Activated T-cell treated with anti-CD3 and anti-CD28 coated beads, Interleukin-2, amount 50 U/mL, for 48 hours (primary cell): ENCODE measurements around the gene CUL7.
"Not testable (repeated sequence)": the region's sequence is repeated elsewhere in the genome, so short reads cannot be mapped to it uniquely, and the experiment has no call there.

ENCODE experiments used
- DNase-seq, 2 experiments: peaks; one replicate each; pipeline ENCODE4 v3.0.0-alpha.2; 2020

Gene CUL7

DNA sequence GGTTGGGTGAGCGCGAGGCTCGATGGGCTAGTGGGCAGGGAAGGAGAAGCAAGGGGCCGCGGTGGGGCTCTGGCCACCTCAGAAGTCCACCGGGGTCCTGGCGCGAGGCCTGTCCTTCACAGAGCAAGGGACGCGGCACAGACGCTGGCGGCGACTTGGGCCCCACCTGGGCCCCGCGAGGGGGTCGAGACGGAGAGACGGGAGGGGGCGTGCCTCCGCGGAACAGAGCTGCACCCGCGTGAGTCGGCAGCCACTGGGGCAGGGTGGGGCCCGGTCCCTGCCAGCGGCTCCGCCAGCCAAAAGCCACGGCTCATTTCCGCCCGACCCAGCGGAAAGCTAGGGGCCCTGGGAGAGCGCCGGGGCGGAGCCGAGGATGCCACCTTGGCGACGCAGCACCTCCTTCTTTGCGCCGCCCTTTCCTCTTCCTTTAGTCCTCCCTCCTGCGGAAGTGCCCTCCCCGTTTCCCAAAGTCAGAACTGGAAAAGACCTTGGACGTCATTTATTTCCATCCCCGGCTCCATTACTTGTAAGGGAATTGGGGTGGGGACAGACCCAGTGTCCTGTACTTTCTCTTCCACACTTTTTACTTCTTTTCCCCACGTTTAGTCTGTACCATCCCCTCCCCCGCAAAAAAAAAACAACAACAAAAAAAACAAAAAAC is at the start of gene CUL7:
TSS of gene CUL7 (minus strand) at position 307 of the 661 bp plus-strand sequence. CDS start 1,063 bp downstream, outside the sequence.
- DNase-seq: peak; percentile 91 to 94

DNA sequence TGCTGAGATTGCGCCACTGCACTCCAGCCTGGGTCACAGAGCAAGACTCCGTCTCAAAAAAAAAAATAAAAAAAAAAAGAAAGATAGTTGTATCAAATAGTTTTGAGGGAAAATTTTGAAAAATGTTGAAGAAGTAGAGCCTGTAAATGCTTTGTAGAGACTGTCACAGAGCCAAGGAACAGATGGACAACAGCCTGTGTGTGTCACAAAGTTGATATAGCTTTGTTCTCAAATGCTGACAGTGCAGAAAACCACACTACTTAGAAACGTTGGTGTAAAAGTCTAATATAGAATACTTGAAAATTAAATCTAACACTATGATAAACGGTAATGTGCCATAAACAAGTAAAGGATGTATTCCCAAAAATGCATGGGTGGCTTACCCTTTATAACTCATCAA is 47.8 kb upstream of the CUL7 start:
- no peak for DNase-seq

DNA sequence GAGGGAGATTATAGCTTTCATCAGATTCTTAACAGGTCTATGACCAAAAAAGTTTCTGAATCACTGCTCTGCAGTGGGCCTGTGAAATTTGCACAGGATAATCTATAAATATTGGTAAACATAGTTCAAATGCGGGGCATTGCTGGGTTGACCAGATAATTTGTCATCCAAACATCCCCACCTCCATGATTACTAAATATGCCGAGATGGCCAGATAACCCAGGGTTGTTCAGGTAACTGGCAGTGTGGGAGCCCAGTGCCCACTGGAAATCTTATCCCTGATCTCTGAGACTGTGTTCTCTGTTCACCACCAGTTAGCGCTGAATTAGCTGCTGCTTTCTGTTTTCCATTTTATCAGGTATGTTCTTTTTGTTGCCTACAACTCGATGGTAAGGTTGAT is 43.9 kb upstream of the CUL7 start:
- DNase-seq: no peak

DNA sequence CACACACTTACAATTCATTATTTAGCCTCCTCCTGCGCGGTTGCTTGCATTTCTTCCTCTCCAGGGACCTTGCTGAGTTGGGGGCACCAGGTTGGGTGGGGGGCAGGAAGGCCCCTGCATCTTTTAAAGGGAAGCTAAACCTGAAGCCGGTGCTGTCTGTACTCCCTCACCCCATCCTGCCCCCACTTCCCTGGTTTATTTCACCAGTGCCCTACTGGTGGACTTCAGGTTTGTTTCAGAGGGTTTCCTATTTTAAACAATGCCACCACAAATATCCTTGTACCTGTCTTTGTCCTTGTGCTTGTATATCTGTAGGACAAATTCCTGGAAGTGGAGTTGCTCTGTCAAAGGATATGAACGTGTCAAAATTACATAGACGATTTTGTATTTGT is 43.4 kb upstream of the CUL7 start:
- no peak for DNase-seq

DNA sequence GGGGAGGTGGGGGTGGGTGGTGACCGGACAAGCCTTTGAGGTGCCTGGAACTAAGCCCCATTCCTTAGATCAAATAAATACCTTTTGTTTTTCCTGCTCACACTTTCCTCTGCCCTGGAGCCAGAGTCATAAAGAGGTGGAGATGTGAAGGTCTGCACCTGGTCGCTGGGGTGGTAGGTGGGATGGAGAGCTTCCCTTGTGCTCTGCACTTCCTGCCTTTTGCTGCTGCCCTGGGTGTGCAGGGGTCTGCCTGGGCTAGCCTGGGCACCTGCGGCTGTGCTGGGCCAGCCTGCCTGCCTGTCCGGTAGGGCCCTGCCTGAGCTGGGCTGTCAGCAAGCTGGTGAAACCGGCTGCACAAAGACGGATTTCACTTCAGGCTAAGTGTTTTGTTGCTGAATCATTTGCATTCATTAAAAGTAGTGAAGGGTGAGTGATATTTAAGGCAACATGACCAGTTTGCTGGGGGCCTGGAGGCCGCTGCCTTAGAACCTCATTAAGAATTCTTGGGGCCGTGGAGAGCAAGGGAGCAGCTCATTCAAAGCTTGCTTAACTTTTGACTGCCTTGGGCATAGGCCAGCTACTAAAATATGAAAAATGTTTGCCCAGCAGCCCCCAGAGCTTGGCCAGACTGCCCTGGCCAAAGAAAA is 42.9 kb upstream of the CUL7 start:
- no peak for DNase-seq

DNA sequence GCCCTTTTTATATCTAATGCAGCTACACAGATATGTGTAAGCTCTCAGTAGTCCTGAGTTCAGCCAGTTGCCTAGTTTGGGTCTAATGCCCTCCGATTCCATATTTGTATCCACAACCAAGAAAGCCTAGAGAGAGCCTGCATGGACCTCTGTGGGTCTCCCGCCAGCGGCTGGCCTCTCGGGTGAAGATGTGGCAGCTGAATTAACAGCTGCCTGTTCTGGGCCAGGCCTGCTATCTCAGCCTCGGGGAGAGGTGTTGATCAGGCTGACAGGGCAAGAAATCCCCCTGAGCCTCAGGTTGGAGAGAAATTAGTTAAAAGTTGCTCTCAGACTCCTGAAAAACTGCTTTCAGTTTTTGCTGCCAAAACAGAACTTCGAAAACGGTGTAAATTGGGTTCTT is 42.3 kb upstream of the CUL7 start:
- no peak for DNase-seq

DNA sequence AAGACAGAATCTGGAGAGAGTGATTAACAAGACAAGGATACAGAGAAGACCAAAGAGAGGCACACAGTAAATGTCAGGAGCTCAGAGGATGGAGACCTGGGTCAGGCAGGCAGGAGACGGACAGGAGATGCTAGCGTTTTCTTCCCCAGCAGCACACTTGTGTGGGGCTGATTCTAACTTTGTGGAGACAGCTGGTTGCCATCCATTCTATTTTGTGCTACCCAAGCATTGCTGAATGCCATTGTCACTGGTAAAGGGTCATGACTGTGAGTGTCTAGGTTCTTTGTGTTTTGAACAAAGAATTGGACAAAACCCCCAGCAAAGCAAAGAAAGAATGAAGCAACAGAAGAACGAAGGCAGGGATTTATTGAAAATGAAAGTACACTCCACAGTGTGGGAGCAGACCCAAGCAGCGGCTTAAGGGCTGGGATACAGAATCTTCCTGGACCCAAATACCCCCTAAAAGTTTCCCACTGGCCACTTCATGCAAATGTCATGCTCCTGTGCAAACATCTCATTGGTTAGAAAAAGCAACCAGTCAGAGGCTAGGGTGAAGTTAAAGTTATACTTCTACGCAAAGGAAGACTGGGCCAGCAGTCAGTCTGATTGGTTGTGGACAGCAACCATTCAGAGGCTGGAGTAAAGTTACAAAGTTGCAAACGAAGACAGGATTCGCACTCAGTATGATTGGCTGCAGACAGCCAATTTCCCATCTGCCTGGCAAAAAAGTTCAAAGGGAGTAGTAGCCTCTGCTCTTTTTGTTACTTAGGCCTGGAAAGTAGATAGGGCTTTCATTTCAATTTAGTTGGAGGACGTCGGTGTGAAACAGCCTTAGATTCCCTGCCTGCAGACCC is 40.0 kb upstream of the CUL7 start:
- DNase-seq: no peak

DNA sequence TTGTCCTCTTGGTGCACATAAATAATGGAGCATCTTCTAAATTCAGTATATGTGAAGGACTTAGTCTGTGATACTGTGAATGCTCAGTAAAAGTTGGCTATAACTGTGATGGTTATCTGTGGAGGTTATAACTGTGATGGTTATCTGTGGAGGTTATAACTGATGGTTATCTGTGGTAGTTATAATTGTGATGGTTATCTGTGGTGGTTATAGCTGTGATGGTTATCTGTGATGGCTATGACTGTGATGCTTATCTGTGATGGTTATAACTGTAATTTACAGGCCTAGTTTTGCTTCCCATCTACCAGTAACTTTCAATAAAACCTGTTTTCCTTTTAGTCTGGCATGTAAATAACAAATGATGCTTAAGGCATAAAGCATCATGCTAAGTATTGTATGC is 39.0 kb upstream of the CUL7 start:
- DNase-seq: no peak

DNA sequence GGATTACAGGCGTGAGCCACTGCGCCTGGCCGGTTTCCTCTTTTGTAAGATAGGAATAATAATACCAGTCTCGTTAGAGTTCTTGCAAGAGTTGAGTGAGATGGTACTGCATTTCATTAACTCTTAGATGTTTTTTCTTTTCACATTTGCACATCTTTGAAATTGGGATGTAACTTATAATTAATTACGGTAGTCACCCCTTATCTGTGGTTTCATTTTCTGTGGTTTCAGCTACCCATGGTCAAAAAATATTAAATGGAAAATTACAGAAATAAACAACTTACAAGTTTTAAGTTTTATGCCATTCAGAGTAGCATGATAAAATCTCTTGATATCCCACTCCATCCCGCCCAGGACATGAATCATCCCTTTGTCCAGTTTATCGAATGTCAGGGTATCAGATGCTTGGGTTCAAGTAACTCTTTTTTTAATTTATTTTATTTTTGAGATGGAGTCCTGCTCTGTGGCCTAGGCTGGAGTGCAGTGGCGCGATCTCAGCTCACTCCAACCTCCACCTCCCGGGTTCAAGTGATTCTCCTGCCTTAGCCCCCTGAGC is 37.9 kb upstream of the CUL7 start:
- DNase-seq: no peak

DNA sequence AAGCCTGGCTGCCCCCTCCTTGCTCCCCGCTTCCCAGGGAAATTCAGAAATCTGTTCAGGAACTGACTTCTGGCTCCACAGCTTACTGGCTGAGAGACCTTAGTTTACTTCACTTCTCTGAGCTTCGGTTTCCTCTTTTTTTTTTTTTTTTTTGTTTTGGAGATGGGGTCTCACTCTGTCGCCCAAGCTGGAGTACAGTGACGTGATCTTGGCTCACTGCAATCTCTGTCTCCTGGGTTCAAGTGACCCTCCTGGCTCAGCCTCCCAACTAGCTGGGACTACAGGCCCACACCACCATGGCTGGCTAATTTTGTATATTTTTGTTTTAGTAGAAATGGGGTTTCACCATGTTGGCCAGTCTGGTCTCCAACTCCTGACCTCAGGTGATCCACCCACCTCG is 37.4 kb upstream of the CUL7 start:
- DNase-seq: no peak

DNA sequence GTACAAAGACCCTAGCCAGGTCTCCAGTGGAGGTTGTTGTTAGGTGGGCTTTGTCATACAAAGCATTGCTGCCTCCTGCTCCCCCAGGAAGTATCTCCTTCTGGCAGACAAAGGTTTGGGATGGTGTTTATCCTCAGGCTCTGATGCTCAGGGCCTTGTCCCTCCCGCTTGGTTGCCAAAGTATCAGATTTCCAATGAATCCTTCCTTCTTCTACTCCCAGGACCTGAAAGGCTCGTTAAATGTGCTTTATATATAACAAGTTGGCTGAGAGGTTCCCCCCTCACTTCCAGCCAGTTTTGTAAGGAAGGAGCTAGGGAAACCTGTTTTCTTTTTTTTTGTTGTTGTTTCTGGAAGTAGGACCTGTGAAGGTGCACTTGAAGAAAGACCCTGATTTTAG is 36.9 kb upstream of the CUL7 start:
- DNase-seq: no peak

DNA sequence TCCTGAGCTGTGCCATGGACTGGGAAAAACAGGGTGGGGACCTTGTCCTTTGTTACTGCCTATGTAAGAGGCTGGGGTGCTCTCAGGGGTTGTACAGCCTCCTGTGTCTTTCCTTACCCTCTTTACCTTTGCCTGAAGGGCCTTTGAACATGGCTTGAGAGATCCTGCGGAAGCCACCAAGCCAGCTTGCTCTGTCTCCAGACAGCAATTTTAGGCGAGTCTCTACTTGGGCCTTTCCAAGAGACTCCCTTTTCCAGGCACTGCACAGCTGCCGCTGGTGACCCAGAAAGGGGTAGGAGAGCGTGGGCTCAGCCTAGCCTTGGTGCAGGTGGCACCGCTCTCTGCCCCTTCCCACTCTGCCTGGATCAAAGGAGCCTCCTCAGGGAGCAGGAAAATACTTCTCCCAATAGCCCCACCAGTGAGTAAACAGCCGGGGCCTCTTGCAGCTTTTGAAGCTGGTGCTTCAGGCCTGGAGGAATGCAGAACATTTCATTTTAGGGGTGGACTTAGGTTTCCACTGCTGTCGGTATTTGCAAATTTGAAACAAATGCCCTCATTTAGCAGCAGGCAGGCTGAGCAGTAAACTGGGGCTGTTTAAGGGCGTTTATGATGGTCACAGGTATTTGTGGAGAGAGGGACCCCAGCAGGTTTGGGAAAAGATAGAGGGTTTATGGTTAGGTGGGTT is 36.4 kb upstream of the CUL7 start:
- DNase-seq: no peak

DNA sequence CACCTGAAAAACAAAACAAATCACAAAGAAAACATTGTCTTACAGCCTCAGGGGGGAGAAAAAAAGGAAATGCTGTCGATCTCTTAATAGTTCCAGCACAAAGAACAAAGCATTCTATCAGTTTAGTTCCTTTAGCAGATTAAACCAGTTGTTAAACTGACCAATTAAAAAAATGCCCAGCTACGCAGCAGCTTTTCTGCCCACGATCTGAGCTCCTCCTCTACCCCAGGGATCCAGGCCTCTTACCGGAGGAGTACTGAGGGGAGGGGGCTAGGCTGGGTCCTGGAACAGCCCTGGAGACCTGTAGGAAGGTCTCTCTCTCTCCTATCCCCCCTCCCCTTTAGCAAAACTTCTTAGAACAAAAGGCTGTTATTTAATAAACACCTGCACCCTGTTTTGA is 35.8 kb upstream of the CUL7 start:
- no peak for DNase-seq

DNA sequence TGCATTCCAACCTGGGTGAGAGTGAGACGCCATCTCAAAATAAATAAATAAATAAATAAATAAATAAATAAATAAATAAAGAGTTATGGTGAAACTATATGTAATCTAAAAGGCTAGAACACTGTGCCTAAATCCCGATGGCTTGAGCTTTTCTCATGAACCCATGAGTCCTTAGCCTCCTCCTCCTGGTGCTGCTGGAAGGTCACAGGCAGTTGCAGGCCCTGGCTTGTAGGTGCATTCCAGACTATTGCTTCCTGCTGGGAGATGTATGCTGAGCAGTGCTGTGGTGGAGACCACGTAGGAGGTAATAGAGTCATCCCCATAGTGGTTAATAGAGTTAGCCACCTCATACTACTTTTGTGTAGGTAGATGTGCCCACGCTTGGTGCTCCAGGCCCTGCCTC is 35.0 kb upstream of the CUL7 start:
- DNase-seq: no peak

DNA sequence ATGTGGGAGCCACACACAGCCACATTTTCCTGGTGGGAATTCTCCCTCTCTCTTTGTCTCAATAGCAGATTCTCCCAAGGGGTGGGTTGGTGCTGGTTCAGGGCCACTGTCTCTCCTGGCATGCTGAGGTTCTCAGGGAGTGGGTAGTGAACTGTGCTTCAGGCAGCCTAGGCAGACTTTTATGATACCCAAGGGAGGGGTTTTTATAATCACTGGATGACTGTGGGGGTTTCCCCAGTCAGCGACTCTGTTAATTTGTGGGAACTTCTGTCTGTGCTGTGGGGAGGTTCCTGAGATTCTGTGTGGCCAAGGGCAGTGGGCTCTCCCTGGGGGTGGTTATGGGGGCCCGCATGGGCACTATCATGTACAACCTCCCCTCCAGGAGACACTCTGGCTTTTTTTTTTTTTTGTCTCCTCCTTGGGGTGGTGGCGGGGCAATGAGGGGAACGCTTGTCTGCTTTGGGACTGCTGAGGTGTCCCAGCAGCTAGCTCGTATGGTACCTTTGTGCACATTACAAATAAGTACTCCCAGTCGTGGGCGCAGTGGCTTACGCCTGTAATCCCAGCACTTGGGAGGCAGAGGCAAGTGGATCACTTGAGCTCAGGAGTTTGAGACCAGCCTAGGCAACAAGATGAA is 32.5 kb upstream of the CUL7 start:
- peak; percentile 30 to 35 for DNase-seq

DNA sequence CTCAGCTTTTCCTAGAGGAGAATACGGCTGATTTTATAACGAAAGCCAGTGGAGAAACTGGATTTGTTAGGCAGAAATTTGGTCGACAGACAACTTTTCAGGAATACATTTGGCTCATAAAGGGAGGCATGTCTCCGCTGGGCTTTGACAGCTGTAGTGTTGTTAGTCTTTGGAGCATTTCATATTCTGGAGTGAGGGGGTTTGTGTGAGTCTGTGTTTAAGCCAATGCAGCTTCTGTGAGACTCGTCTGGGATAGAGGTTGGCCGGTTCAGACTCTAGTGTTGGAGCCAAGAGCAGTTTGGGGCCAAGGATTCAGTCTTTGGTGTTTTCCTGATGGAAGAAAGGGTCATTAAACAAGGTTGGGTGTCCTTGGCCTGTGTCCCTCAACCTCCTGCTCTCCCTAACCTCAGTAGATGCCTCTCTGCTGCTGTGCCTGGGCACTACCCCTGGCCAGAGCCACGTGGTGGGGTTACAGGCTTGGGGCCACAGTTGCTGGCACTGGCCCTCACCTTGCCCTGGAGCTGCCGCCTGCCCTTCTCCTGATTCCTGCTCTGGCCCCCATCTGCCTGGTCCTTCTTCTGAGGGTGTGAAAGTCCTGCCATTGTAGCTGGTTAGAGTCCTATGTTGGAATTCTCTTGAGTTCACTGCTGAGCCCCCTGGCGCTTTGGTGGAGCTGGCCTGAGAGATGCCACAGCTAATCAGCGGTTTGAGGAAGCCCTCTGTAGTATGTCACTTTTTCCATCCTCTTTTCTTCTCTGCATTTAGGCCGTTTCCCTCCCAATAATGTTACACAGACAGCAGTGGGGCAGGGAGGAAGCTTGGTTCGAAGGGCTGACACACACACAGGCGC is 29.4 kb upstream of the CUL7 start:
- DNase-seq: no peak

DNA sequence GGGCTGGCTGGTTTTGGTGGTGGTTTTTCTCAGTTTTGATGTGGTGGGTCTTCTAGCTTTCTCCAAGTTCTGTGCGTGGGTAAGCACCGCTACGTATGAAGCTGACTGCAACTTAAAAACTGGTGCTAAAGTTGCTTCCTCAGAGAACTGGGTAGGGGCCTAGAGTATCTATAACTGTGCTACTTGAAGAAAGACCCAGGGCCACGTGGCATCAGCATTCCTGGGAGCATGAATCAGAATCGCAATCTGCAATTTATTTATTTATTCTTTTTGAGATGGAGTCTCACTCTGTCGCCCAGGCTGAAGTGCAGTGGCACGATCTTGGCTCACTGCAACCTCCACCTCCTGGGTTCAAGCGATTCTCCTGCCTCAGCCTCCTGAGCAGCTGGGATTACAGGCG is 28.3 kb upstream of the CUL7 start:
- DNase-seq: not testable (repeated sequence)

DNA sequence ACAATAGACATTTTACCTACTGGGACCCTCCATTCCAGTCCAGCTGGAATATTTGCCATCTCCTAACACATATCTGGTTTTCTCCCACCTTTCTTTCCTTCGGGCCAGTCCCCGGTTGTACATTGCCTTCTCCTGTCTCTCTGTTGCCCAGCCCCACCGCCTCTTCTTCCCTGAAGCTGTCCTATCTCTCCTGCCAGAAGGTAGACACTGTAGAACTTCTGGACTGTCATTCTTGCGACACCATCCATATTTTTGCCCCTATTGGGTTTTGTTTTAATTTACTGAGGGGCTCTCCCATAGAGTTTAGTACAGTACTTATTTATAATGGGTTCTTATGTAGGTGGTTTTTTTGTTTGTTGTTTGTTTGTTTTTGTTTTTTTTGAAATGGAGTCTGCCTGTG is 27.4 kb upstream of the CUL7 start:
- DNase-seq: no peak

DNA sequence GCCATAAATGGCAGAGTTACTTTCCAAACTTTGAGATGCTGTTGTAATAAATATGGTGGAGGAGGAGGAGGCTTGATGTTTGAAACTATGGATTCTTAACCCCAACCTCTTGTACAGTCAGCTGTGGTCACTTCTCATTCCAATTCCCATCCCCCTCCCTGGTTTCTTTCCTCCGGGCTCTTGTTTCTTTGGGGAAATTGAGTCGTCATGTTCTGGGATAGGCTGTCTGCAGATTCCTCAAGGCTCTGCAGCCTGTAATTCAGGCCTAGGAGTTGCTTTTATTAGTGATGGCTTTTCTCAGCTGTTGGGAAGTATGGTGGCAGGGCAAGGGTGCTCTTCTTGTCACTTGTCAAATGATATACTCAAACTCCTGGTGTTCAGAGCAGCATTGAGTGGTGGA is 25.0 kb upstream of the CUL7 start:
- no peak for DNase-seq

DNA sequence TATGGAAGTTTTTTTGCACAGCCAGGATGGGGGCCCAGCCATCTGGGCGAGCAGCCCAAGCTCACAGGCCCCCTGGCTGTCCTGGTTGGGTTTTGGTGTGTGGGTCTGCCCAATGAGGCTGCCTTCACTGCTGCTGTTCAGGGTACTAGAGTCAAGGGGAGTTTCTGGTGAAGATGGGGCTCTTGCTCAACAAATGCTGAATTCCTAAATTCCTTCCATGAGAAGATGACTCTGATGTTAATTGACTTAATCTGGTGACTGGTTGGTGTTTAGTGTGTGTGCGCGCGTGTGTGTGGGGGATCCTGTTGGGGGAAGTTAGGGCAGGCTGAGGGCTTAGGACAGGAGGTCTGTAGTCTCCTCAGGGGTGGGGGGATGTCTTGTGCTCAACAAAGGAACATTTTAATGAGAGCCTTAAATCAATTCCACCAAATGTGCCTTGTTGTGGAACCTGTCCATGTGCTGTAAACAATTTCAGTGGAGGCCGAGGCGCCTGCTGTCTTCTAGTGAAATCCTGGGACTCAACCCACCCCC is 24.4 kb upstream of the CUL7 start:
- no peak for DNase-seq

DNA sequence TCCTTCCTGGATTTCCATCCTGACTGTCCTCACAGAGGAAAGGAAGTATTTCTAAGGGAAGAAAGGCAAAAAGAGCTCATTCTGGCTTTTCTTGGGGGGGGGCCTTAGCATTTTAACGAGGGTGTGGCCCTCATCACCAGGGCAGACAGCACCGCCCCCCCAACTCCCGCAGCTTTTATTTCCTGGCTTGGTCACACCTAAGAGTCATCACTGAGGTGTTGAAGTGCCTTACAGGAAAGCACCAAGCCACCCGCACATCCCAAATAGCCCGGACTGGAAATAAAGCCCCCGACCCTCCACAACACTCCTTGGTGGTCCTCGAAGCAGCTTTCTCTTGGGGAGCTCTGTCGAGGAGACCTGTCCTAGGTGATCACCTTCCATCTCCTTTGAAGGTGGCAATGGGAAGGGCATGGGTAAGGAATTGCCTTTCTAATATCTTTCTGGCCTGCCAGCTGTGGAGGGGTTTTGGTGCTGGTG is 23.7 kb upstream of the CUL7 start:
- peak in 1 of 2 experiments; percentile 22 for DNase-seq
